ENCODE data around the gene ZNF672. TPM values are rescaled to one million over a fixed set of nuclear protein-coding genes. Genes with fewer than 3 reads are reported as not detected.
"Not testable (repeated sequence)": the region's sequence is repeated elsewhere in the genome, so short reads cannot be mapped to it uniquely, and the experiment has no call there.

Gene ZNF672
- total RNA-seq, 2 donors from 2014 or later, result 42.2 to 47.6 TPM

- ATAC-seq (replicated peaks in 1 of 2), result no peak
- Mint-ChIP-seq H3K27ac (peak overlapping the region; percentile 29), H3K9me3 (peaks cover 0 to 2% of the 10 kb centered on the region in 2 donors), H3K4me3 (peak overlapping the region in 1 of 2 donors; percentile 25), H3K36me3 (ENCODE audit: insufficient read depth in 2 of 2) (peaks cover 3 to 9% of the 10 kb centered on the region in 2 donors), H3K27me3 (ENCODE audit: low read depth) (no peaks in the 10 kb centered on the region), H3K4me1 (ENCODE audit: low read depth) (peaks cover 33% of the 10 kb centered on the region)
- DNase-seq, result no peak
Measured at GRCh38 chr1:248828845-248829244, 9.2 kb upstream of the ZNF672 start.

- not testable (repeated sequence) for H3K4me3 Mint-ChIP-seq; H3K27me3 Mint-ChIP-seq (ENCODE audit: low read depth); H3K9me3 Mint-ChIP-seq; DNase-seq; H3K27ac Mint-ChIP-seq; ATAC-seq (replicated peaks in 1 of 2); H3K36me3 Mint-ChIP-seq (ENCODE audit: insufficient read depth in 2 of 2)
- peaks cover 20% of the 10 kb centered on the region for H3K4me1 Mint-ChIP-seq (ENCODE audit: low read depth)
Measured at GRCh38 chr1:248830718-248831017, 7.4 kb upstream of the ZNF672 start.

- H3K27ac Mint-ChIP-seq, result no peak overlapping the region
- DNase-seq (no peak), ATAC-seq (replicated peaks in 1 of 2) (no peak)
- no peaks in the 10 kb centered on the region for H3K36me3 Mint-ChIP-seq (ENCODE audit: insufficient read depth in 2 of 2)
- H3K27me3 Mint-ChIP-seq (ENCODE audit: low read depth), result no peaks in the 10 kb centered on the region
- no peak overlapping the region for H3K4me3 Mint-ChIP-seq
- no peaks in the 10 kb centered on the region for H3K9me3 Mint-ChIP-seq
- H3K4me1 Mint-ChIP-seq (ENCODE audit: low read depth), result peaks cover 17% of the 10 kb centered on the region
Measured at GRCh38 chr1:248831842-248832241, 6.2 kb upstream of the ZNF672 start.

- no peak overlapping the region for H3K27ac Mint-ChIP-seq
- ATAC-seq (replicated peaks in 1 of 2), result no peak
- peaks cover 4% of the 10 kb centered on the region for H3K4me1 Mint-ChIP-seq (ENCODE audit: low read depth)
- no peaks in the 10 kb centered on the region for H3K27me3 Mint-ChIP-seq (ENCODE audit: low read depth)
- no peak overlapping the region for H3K4me3 Mint-ChIP-seq
- H3K36me3 Mint-ChIP-seq (ENCODE audit: insufficient read depth in 2 of 2), result no peaks in the 10 kb centered on the region
- no peak for DNase-seq
- H3K9me3 Mint-ChIP-seq, result no peaks in the 10 kb centered on the region
Measured at GRCh38 chr1:248834343-248834940, 3.6 kb upstream of the ZNF672 start.

- Mint-ChIP-seq H3K4me3 (no peak overlapping the region), H3K4me1 (ENCODE audit: low read depth) (peaks cover 31% of the 10 kb centered on the region), H3K9me3 (no peaks in the 10 kb centered on the region), H3K27ac (no peak overlapping the region), H3K27me3 (ENCODE audit: low read depth) (no peaks in the 10 kb centered on the region), H3K36me3 (ENCODE audit: insufficient read depth in 2 of 2) (peaks cover 0 to 1% of the 10 kb centered on the region in 2 donors)
- ATAC-seq (replicated peaks in 1 of 2), result no peak
- DNase-seq, result no peak
Measured at GRCh38 chr1:248837045-248837780, 811 bp upstream of the ZNF672 start.

- no peaks in the 10 kb centered on the region for H3K9me3 Mint-ChIP-seq
- H3K4me3 Mint-ChIP-seq, result no peak overlapping the region
- DNase-seq, result peak; percentile 84 to 87
- H3K36me3 Mint-ChIP-seq (ENCODE audit: insufficient read depth in 2 of 2), result peaks cover 0 to 1% of the 10 kb centered on the region in 2 donors
- H3K27ac Mint-ChIP-seq, result peak overlapping the region; percentile 81
- no peaks in the 10 kb centered on the region for H3K27me3 Mint-ChIP-seq (ENCODE audit: low read depth)
- ATAC-seq (replicated peaks in 1 of 2), result peak; percentile 73 to 76
- peaks cover 35% of the 10 kb centered on the region for H3K4me1 Mint-ChIP-seq (ENCODE audit: low read depth)
Measured at GRCh38 chr1:248838357-248839167, 538 bp downstream of the ZNF672 start.

GRCh38 chr1:248839168-248839555, 1.1 kb downstream of the ZNF672 start:
- H3K4me1 Mint-ChIP-seq (ENCODE audit: low read depth), result peaks cover 35% of the 10 kb centered on the region
- H3K9me3 Mint-ChIP-seq, result no peaks in the 10 kb centered on the region
- DNase-seq, result no peak
- no peaks in the 10 kb centered on the region for H3K27me3 Mint-ChIP-seq (ENCODE audit: low read depth)
- H3K36me3 Mint-ChIP-seq (ENCODE audit: insufficient read depth in 2 of 2), result peaks cover 0 to 1% of the 10 kb centered on the region in 2 donors
- H3K27ac Mint-ChIP-seq, result peak overlapping the region; percentile 81
- no peak for ATAC-seq (replicated peaks in 1 of 2)
- no peak overlapping the region for H3K4me3 Mint-ChIP-seq

GRCh38 chr1:248840946-248841345, 2.9 kb downstream of the ZNF672 start:
- DNase-seq, result no peak
- Mint-ChIP-seq H3K4me1 (ENCODE audit: low read depth) (peaks cover 35% of the 10 kb centered on the region), H3K27ac (no peak overlapping the region), H3K4me3 (peak overlapping the region; percentile 33 to 34), H3K9me3 (no peaks in the 10 kb centered on the region), H3K27me3 (ENCODE audit: low read depth) (no peaks in the 10 kb centered on the region), H3K36me3 (ENCODE audit: insufficient read depth in 2 of 2) (peaks cover 0 to 6% of the 10 kb centered on the region in 2 donors)
- ATAC-seq (replicated peaks in 1 of 2), result no peak

- no peaks in the 10 kb centered on the region for H3K9me3 Mint-ChIP-seq
- DNase-seq (peak in 1 of 2 donors; percentile 33), ATAC-seq (replicated peaks in 1 of 2) (no peak)
- no peaks in the 10 kb centered on the region for H3K27me3 Mint-ChIP-seq (ENCODE audit: low read depth)
- H3K4me3 Mint-ChIP-seq, result no peak overlapping the region
- H3K4me1 Mint-ChIP-seq (ENCODE audit: low read depth), result peaks cover 35% of the 10 kb centered on the region
- H3K36me3 Mint-ChIP-seq (ENCODE audit: insufficient read depth in 2 of 2), result peaks cover 0 to 6% of the 10 kb centered on the region in 2 donors
- H3K27ac Mint-ChIP-seq, result peak overlapping the region; percentile 48
Measured at GRCh38 chr1:248841702-248842395, 3.8 kb downstream of the ZNF672 start.

- H3K4me3 Mint-ChIP-seq, result no peak overlapping the region
- DNase-seq (no peak), ATAC-seq (replicated peaks in 1 of 2) (no peak)
- no peak overlapping the region for H3K27ac Mint-ChIP-seq
- peaks cover 0 to 6% of the 10 kb centered on the region in 2 donors for H3K36me3 Mint-ChIP-seq (ENCODE audit: insufficient read depth in 2 of 2)
- no peaks in the 10 kb centered on the region for H3K9me3 Mint-ChIP-seq
- peaks cover 35% of the 10 kb centered on the region for H3K4me1 Mint-ChIP-seq (ENCODE audit: low read depth)
- H3K27me3 Mint-ChIP-seq (ENCODE audit: low read depth), result no peaks in the 10 kb centered on the region
Measured at GRCh38 chr1:248842781-248843331, 4.8 kb downstream of the ZNF672 start.

- ATAC-seq (replicated peaks in 1 of 2) (no peak), DNase-seq (no peak)
- Mint-ChIP-seq H3K27me3 (ENCODE audit: low read depth) (no peaks in the 10 kb centered on the region), H3K36me3 (ENCODE audit: insufficient read depth in 2 of 2) (peaks cover under 1 to 8% of the 10 kb centered on the region in 2 donors), H3K9me3 (no peaks in the 10 kb centered on the region), H3K4me1 (ENCODE audit: low read depth) (peaks cover 35% of the 10 kb centered on the region), H3K27ac (no peak overlapping the region), H3K4me3 (no peak overlapping the region)
Measured at GRCh38 chr1:248843687-248844086, 5.7 kb downstream of the ZNF672 start.

- Mint-ChIP-seq H3K4me3 (no peak overlapping the region), H3K27me3 (ENCODE audit: low read depth) (no peaks in the 10 kb centered on the region), H3K36me3 (ENCODE audit: insufficient read depth in 2 of 2) (peaks cover 4 to 11% of the 10 kb centered on the region in 2 donors), H3K27ac (no peak overlapping the region), H3K9me3 (no peaks in the 10 kb centered on the region), H3K4me1 (ENCODE audit: low read depth) (peaks cover 30% of the 10 kb centered on the region)
- no peak for DNase-seq
- ATAC-seq (replicated peaks in 1 of 2), result no peak
Measured at GRCh38 chr1:248844526-248844925, 6.5 kb downstream of the ZNF672 start.

Data from activated T-cell treated with anti-CD3 and anti-CD28 coated beads, Interleukin-2, amount 50 U/mL, for 72 hours (primary cell).